Glutamatergic neuron (in vitro differentiated cells): ENCODE results near the gene SFTA2. TPM values are rescaled to one million over a fixed set of nuclear protein-coding genes. Genes with fewer than 3 reads are reported as not detected.
A peak's percentile ranks its signal among the peaks of the same experiment; 100 is the strongest.

Experiments used
- DNase-seq: peaks from one replicate; pipeline ENCODE4 v3.0.0; 2022
- H3K27ac Mint-ChIP-seq: one replicate; pipeline ENCODE4 v1.8.0; 2020; ENCODE audit warnings: mild to moderate bottlenecking, mixed read lengths, inconsistent platforms; ENCODE audit not compliant: unreplicated experiment
- H3K27me3 Mint-ChIP-seq: one replicate; pipeline ENCODE4 v1.8.0; 2020; ENCODE audit warnings: mild to moderate bottlenecking, moderate library complexity, mixed read lengths, inconsistent platforms; ENCODE audit not compliant: unreplicated experiment
- H3K36me3 Mint-ChIP-seq: one replicate; pipeline ENCODE4 v1.8.0; 2020; ENCODE audit warnings: mild to moderate bottlenecking, mixed read lengths, inconsistent platforms; ENCODE audit not compliant: unreplicated experiment
- H3K4me1 Mint-ChIP-seq: one replicate; pipeline ENCODE4 v1.8.0; 2020; ENCODE audit warnings: mild to moderate bottlenecking, low read depth, mixed read lengths, inconsistent platforms; ENCODE audit not compliant: unreplicated experiment
- H3K4me3 Mint-ChIP-seq: one replicate; pipeline ENCODE4 v1.8.0; 2020; ENCODE audit warnings: mild to moderate bottlenecking, mixed read lengths, inconsistent platforms; ENCODE audit not compliant: unreplicated experiment
- H3K9me3 Mint-ChIP-seq: one replicate; pipeline ENCODE4 v1.8.0; 2020; ENCODE audit warnings: mild to moderate bottlenecking, moderate library complexity, mixed read lengths, inconsistent platforms; ENCODE audit not compliant: unreplicated experiment
- CTCF ChIP-seq: fragments of 200-600 bp; sonication (generic); IDR thresholded peaks from one replicate; pipeline ENCODE4 v1.5.0; 2021; ENCODE audit not compliant: partially characterized antibody, unreplicated experiment
- microRNA-seq: library from miRNA; unstranded; fragments of <30 nt; microRNA quantifications from one replicate; pipeline ENCODE4, GENCODE V29; 2020; ENCODE audit not compliant: unreplicated experiment
- total RNA-seq: library from RNA; stranded (reverse); fragmentation: NEBNext Ultra II Directional; extraction: Animal tissue kit (Norgen Biotek cat#: 25700); gene quantifications from one replicate; pipeline ENCODE4 v1.2.1, GENCODE V29; 2021; ENCODE audit not compliant: unreplicated experiment

Gene SFTA2
- total RNA-seq, 1 donor from 2014 or later, result not detected

GRCh38 chr6:30882204-30882758 lies 49.7 kb downstream of the SFTA2 start:
- no peaks in the 10 kb centered on the region for H3K36me3 Mint-ChIP-seq
- peak; percentile 37 for DNase-seq
- peaks cover 44% of the 10 kb centered on the region for H3K4me1 Mint-ChIP-seq
- H3K9me3 Mint-ChIP-seq, result peaks cover 16% of the 10 kb centered on the region
- H3K27ac Mint-ChIP-seq, result peak overlapping the region; percentile 98
- peaks cover 21% of the 10 kb centered on the region for H3K27me3 Mint-ChIP-seq
- TF ChIP-seq CTCF, result no peak
- H3K4me3 Mint-ChIP-seq, result peak overlapping the region; percentile 87

GRCh38 chr6:30881392-30882203 lies 50.4 kb downstream of the SFTA2 start:
- Mint-ChIP-seq H3K27me3 (peaks cover 19% of the 10 kb centered on the region), H3K4me3 (peak overlapping the region; percentile 87), H3K9me3 (peaks cover 16% of the 10 kb centered on the region), H3K27ac (peak overlapping the region; percentile 98), H3K4me1 (peaks cover 39% of the 10 kb centered on the region), H3K36me3 (no peaks in the 10 kb centered on the region)
- no peak for TF ChIP-seq CTCF
- DNase-seq, result peak; percentile 53

Small RNA genes lying within 50 kb of the gene (microRNA-seq; reads per million reads assigned to microRNA genes)
- 11.6 reads per million, percentile 52 among the genes with 10 or more reads in this experiment for gene MIR4640

Other genes starting within 250 kb of the SFTA2 start
- gene PPP1R18, start 245.5 kb downstream of the SFTA2 start, total RNA-seq, result 175 TPM
- 52.2 TPM for gene NRM, start 241.2 kb downstream of the SFTA2 start, total RNA-seq
- 50.4 TPM for gene MDC1, start 214.9 kb downstream of the SFTA2 start, total RNA-seq
- 2,264 TPM for gene TUBB, start 211.8 kb downstream of the SFTA2 start, total RNA-seq
- 191 TPM for gene FLOT1, start 189.5 kb downstream of the SFTA2 start, total RNA-seq
- 13.5 TPM for gene IER3, start 187.6 kb downstream of the SFTA2 start, total RNA-seq
- gene DDR1, start 47.7 kb downstream of the SFTA2 start, total RNA-seq, result 120 TPM
- 67.2 TPM for gene GTF2H4, start 24.0 kb downstream of the SFTA2 start, total RNA-seq
- gene VARS2, start 17.9 kb downstream of the SFTA2 start, total RNA-seq, result 47.0 TPM
- not detected for gene MUCL3, start 8.8 kb upstream of the SFTA2 start, total RNA-seq
- not detected for gene MUC21, start 51.5 kb upstream of the SFTA2 start, total RNA-seq
- not detected for gene MUC22, start 78.3 kb upstream of the SFTA2 start, total RNA-seq
- not detected for gene C6orf15, start 180.4 kb upstream of the SFTA2 start, total RNA-seq
- gene PSORS1C1, start 182.6 kb upstream of the SFTA2 start, total RNA-seq, result not detected
- not detected for gene CDSN, start 188.3 kb upstream of the SFTA2 start, total RNA-seq
- gene PSORS1C2, start 206.9 kb upstream of the SFTA2 start, total RNA-seq, result 0.49 TPM
- 28.7 TPM for gene CCHCR1, start 225.6 kb upstream of the SFTA2 start, total RNA-seq
- 5.8 TPM for gene TCF19, start 226.4 kb upstream of the SFTA2 start, total RNA-seq
- 48.8 TPM for gene POU5F1, start 238.5 kb upstream of the SFTA2 start, total RNA-seq